HEK293 (cell line): ENCODE measurements around the gene PNPLA5.

Source experiments
- CTCF ChIA-PET: fragments of 350-600 bp; formaldehyde crosslinking; extraction: SDS; loops from one replicate; lab custom pipeline; 2021; ENCODE audit warnings: antibody characterized with exemption; lab: Yijun Ruan, JAX
- POLR2A ChIA-PET: fragments of 300-600 bp; formaldehyde crosslinking; extraction: SDS; loops from one replicate; lab custom pipeline; 2020; ENCODE audit warnings: antibody characterized with exemption, inconsistent platforms; lab: Yijun Ruan, JAX
- H3K27ac ChIP-seq: fragments of 200-500 bp; sonication (Bioruptor generic); 2 replicates; pipeline ENCODE4 v1.5.1; 2014; ENCODE audit warnings: low read depth, low read length, control low read depth, inconsistent platforms; ENCODE audit errors: extremely low read depth
- H3K36me3 ChIP-seq, 2 experiments: fragments of 200-500 bp in 1 of 2; sonication (Bioruptor generic) in 1 of 2; 1 replicate in 1 of 2; 2 replicates in 1 of 2; pipeline ENCODE4 v1.5.1; 2014 to 2017; ENCODE audit warnings: inconsistent platforms in 2 of 2, low read length in 2 of 2; ENCODE audit not compliant: control insufficient read depth in 2 of 2, insufficient read depth in 1 of 2
- H3K4me1 ChIP-seq: fragments of 200-500 bp; sonication (Bioruptor generic); 2 replicates; pipeline ENCODE4 v1.5.1; 2014; ENCODE audit warnings: mild to moderate bottlenecking, low read length, inconsistent platforms; ENCODE audit not compliant: control insufficient read depth, insufficient read depth
- H3K4me3 ChIP-seq: 2 replicates; pipeline ENCODE4 v1.5.1; 2011; ENCODE audit warnings: low read depth, mild to moderate bottlenecking, control low read depth, low read length, moderate library complexity
- H3K9me3 ChIP-seq: fragments of 200-500 bp; sonication (Bioruptor generic); 2 replicates; pipeline ENCODE4 v1.5.1; 2014; ENCODE audit warnings: low read depth, low read length, inconsistent platforms; ENCODE audit not compliant: control insufficient read depth, insufficient read depth
- EGR2 ChIP-seq: fragments of 450-650 bp; formaldehyde crosslinking; IDR thresholded peaks from 2 replicates; pipeline ENCODE4 v1.5.1; 2016; ENCODE audit warnings: low read depth, missing biosample characterization, missing genetic modification characterization
- KLF8 ChIP-seq: fragments of 450-650 bp; formaldehyde crosslinking; IDR thresholded peaks from 2 replicates; pipeline ENCODE4 v1.5.1; 2016; ENCODE audit warnings: missing biosample characterization, missing genetic modification characterization
- PRDM1 ChIP-seq: fragments of 450-650 bp; formaldehyde crosslinking; IDR thresholded peaks from 2 replicates; pipeline ENCODE4; 2016; ENCODE audit warnings: missing biosample characterization, missing genetic modification characterization
- SALL2 ChIP-seq: fragments of 450-650 bp; formaldehyde crosslinking; IDR thresholded peaks from 2 replicates; pipeline ENCODE4 v1.5.0; 2017; ENCODE audit warnings: missing biosample characterization, mild to moderate bottlenecking, missing genetic modification characterization, borderline replicate concordance
- SCRT2 ChIP-seq: fragments of 450-650 bp; formaldehyde crosslinking; IDR thresholded peaks from 2 replicates; pipeline ENCODE4 v1.5.1; 2016; ENCODE audit warnings: missing biosample characterization, missing genetic modification characterization
- YY1 ChIP-seq: fragments of 450-650 bp; formaldehyde crosslinking; IDR thresholded peaks from 2 replicates; pipeline ENCODE4 v1.5.1; 2018; ENCODE audit warnings: missing biosample characterization, missing genetic modification characterization
- ZBTB7A ChIP-seq: fragments of 450-650 bp; formaldehyde crosslinking; IDR thresholded peaks from 2 replicates; pipeline ENCODE4 v1.5.1; 2016; ENCODE audit warnings: low read depth, missing biosample characterization, missing genetic modification characterization
- ZIC2 ChIP-seq: fragments of 450-650 bp; formaldehyde crosslinking; IDR thresholded peaks from 2 replicates; pipeline ENCODE4 v1.5.1; 2016; ENCODE audit warnings: missing biosample characterization, missing genetic modification characterization
- ZNF132 ChIP-seq: fragments of 450-650 bp; formaldehyde crosslinking; IDR thresholded peaks from 2 replicates; pipeline ENCODE4 v1.5.1; 2017; ENCODE audit warnings: missing biosample characterization, missing genetic modification characterization, borderline replicate concordance
- ZNF24 ChIP-seq: fragments of 450-650 bp; formaldehyde crosslinking; IDR thresholded peaks from 2 replicates; pipeline ENCODE4 v1.5.1; 2016; ENCODE audit warnings: missing biosample characterization, missing genetic modification characterization
- ZNF37A ChIP-seq: fragments of 450-650 bp; IDR thresholded peaks from 2 replicates; pipeline ENCODE4 v1.5.1; 2018; ENCODE audit warnings: missing biosample characterization, missing genetic modification characterization
- ZNF416 ChIP-seq: fragments of 450-650 bp; formaldehyde crosslinking; IDR thresholded peaks from 2 replicates; pipeline ENCODE4 v1.5.1; 2016; ENCODE audit warnings: missing biosample characterization, missing genetic modification characterization
- ZNF423 ChIP-seq: fragments of 450-650 bp; formaldehyde crosslinking; IDR thresholded peaks from 2 replicates; pipeline ENCODE4 v1.5.1; 2016; ENCODE audit warnings: missing biosample characterization, missing genetic modification characterization
- ZNF426 ChIP-seq: fragments of 450-650 bp; formaldehyde crosslinking; IDR thresholded peaks from 2 replicates; pipeline ENCODE4 v1.5.1; 2017; ENCODE audit warnings: missing biosample characterization, missing genetic modification characterization, mild to moderate bottlenecking, inconsistent platforms, moderate library complexity
- ZNF514 ChIP-seq: fragments of 450-650 bp; formaldehyde crosslinking; IDR thresholded peaks from 2 replicates; pipeline ENCODE4 v1.5.1; 2016; ENCODE audit warnings: missing biosample characterization, missing genetic modification characterization
- ZNF521 ChIP-seq: fragments of 450-650 bp; formaldehyde crosslinking; IDR thresholded peaks from 2 replicates; pipeline ENCODE4 v1.5.1; 2017; ENCODE audit warnings: missing biosample characterization, mild to moderate bottlenecking, missing genetic modification characterization
- ZNF585B ChIP-seq: fragments of 450-650 bp; formaldehyde crosslinking; IDR thresholded peaks from 2 replicates; pipeline ENCODE4 v1.5.1; 2016; ENCODE audit warnings: missing biosample characterization, missing genetic modification characterization
- ZNF654 ChIP-seq: fragments of 450-650 bp; formaldehyde crosslinking; IDR thresholded peaks from 2 replicates; pipeline ENCODE4 v1.5.1; 2016; ENCODE audit warnings: low read depth, missing biosample characterization, missing genetic modification characterization
- ZNF777 ChIP-seq: fragments of 450-650 bp; formaldehyde crosslinking; IDR thresholded peaks from 2 replicates; pipeline ENCODE4 v1.5.1; 2017; ENCODE audit warnings: missing biosample characterization, missing genetic modification characterization, borderline replicate concordance
- ZXDB ChIP-seq: fragments of 450-650 bp; formaldehyde crosslinking; IDR thresholded peaks from 2 replicates; pipeline ENCODE4 v1.5.1; 2016; ENCODE audit warnings: missing biosample characterization, missing genetic modification characterization
- TF ChIP-seq, protein P1 (sequence below): fragments of 450-650 bp; formaldehyde crosslinking; IDR thresholded peaks from 2 replicates; pipeline ENCODE4 v1.5.1; 2016; ENCODE audit warnings: missing biosample characterization, missing genetic modification characterization
- TF ChIP-seq, protein P2 (sequence below): fragments of 450-650 bp; formaldehyde crosslinking; IDR thresholded peaks from 2 replicates; pipeline ENCODE4 v1.5.1; 2016; ENCODE audit warnings: missing biosample characterization, missing genetic modification characterization
- TF ChIP-seq, protein P3 (sequence below): fragments of 450-650 bp; formaldehyde crosslinking; IDR thresholded peaks from 2 replicates; pipeline ENCODE4 v1.5.1; 2016; ENCODE audit warnings: missing biosample characterization, missing genetic modification characterization
- TF ChIP-seq, protein P4 (sequence below): sonication (generic); formaldehyde crosslinking; IDR thresholded peaks from 2 replicates; pipeline ENCODE4 v1.8.1; 2022; ENCODE audit warnings: mild to moderate bottlenecking, moderate library complexity, missing genetic modification reagents

Gene PNPLA5

DNA sequence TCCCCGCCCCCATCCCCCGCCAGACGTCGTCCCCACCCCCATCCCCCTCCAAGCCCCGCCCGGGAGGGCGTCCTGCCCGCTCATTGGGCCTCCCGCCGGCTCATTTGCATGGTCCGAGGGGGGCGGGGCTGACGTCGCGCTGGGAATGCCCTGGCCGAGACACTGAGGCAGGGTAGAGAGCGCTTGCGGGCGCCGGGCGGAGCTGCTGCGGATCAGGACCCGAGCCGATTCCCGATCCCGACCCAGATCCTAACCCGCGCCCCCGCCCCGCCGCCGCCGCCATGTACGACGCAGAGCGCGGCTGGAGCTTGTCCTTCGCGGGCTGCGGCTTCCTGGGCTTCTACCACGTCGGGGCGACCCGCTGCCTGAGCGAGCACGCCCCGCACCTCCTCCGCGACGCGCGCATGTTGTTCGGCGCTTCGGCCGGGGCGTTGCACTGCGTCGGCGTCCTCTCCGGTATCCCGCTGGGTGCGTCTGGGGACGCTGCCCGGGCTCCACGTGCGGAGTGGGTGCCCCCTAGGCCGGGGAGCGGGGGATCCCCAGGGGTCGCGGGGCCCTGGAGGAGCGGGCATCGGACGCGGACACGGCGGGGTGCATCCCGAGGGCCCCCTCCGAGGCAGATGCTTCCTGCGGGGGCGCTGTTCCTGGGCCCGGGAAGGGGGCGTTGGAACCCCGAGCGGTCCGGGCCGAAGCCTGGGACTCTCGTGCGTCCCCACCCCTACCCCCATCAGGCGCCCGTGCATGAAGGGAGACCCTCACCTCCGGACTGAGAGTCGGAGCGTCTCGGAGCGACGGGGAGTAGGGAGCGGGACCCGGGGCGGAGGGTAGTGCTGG, 32.0 kb upstream of the PNPLA5 start, which contains the start of gene PNPLA3 (continued):
- TF ChIP-seq KLF8 (peak; percentile 45; the same call in 1 of the 2 replicates), ZNF24 (tag by site-specific recombination) (peak; percentile 46; the same call in 1 of the 2 replicates), SALL2 (tag by site-specific recombination) (no peak), ZXDB (tag by site-specific recombination) (peak; percentile 53), EGR2 (tag by site-specific recombination) (peak; percentile 86), YY1 (tag by site-specific recombination) (peak; percentile 43; the same call in 1 of the 2 replicates), ZNF777 (tag by site-specific recombination) (peak; percentile 93)
- TF ChIP-seq, protein P1, sequence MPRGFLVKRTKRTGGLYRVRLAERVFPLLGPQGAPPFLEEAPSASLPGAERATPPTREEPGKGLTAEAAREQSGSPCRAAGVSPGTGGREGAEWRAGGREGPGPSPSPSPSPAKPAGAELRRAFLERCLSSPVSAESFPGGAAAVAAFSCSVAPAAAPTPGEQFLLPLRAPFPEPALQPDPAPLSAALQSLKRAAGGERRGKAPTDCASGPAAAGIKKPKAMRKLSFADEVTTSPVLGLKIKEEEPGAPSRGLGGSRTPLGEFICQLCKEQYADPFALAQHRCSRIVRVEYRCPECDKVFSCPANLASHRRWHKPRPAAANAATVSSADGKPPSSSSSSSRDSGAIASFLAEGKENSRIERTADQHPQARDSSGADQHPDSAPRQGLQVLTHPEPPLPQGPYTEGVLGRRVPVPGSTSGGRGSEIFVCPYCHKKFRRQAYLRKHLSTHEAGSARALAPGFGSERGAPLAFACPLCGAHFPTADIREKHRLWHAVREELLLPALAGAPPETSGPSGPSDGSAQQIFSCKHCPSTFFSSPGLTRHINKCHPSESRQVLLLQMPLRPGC: no peak
- TF ChIP-seq, protein P2, sequence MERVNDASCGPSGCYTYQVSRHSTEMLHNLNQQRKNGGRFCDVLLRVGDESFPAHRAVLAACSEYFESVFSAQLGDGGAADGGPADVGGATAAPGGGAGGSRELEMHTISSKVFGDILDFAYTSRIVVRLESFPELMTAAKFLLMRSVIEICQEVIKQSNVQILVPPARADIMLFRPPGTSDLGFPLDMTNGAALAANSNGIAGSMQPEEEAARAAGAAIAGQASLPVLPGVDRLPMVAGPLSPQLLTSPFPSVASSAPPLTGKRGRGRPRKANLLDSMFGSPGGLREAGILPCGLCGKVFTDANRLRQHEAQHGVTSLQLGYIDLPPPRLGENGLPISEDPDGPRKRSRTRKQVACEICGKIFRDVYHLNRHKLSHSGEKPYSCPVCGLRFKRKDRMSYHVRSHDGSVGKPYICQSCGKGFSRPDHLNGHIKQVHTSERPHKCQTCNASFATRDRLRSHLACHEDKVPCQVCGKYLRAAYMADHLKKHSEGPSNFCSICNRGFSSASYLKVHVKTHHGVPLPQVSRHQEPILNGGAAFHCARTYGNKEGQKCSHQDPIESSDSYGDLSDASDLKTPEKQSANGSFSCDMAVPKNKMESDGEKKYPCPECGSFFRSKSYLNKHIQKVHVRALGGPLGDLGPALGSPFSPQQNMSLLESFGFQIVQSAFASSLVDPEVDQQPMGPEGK (tag by site-specific recombination): peak; percentile 68; the same call in 1 of the 2 replicates

DNA sequence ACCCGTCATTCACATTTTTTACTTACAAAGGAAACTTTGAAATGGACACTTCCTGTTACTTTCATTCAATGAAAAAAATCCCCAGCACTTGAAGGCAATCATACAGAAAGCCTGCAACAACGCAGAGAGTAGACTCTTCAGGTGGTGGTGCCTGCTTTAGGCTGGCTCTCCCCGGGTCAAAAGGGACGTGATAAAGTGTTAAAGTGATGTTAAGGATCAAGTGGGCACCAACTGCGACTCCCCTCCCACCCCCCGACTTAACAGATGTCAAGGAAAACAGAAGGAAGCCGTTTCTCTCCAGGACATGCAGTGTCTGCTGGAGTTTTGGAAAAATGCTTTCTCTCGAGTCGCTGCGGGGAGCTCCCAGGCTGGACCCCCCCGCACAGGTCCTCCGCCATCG, 31.4 kb upstream of the PNPLA5 start:
- Histone ChIP-seq H3K36me3 (no peaks in the 10 kb centered on the region), H3K27ac (no peak overlapping the region; the same call in 1 of the 2 replicates), H3K4me3 (peak overlapping the region; percentile 25), H3K9me3 (no peaks in the 10 kb centered on the region), H3K4me1 (peaks cover 3% of the 10 kb centered on the region; the same call in 1 of the 2 replicates)
- ChIA-PET POLR2A (interaction anchor here (0.7 to 1.1 kb wide), 4 partner anchors 9 to 32 kb away, joined by 3 to 4 read pairs (median 4); partner anchors contain the start of gene SAMM50), CTCF (interaction anchor here (1.1 to 1.6 kb wide), 3 partner anchors 23 to 39 kb away, joined by 4 to 6 read pairs (median 6); no protein-coding TSS in a partner anchor)
- no peak for TF ChIP-seq ZBTB7A (tag by site-specific recombination)
- TF ChIP-seq ZNF777 (tag by site-specific recombination): no peak
- TF ChIP-seq SCRT2 (tag by site-specific recombination): peak; percentile 34; the same call in 1 of the 2 replicates
- TF ChIP-seq PRDM1: peak; percentile 52
- TF ChIP-seq ZIC2: peak; percentile 80

DNA sequence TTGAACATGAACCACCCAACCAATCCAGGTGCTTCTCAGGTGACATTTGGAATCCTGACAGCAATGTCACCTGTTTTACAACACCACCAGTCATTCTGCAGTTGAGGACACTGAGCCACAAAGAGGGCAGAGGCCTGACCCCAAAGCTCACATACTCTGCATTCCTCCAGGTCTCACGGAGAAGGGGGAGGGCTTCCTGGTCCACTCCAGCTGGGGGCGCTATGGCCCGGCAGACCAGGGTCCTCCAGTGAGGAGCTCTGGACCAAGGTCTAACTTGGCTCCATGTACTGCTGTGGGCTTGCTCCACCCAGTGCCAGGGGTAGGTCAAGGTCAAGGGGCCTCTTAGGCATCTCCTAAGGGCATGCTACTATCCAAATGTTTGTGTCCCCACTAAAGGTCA, 30.3 kb upstream of the PNPLA5 start:
- no peak for TF ChIP-seq ZNF521 (tag by site-specific recombination)
- TF ChIP-seq ZNF37A (tag by site-specific recombination): no peak
- no peak for TF ChIP-seq ZNF654 (tag by site-specific recombination)
- no peak for TF ChIP-seq ZNF423 (tag by site-specific recombination)
- TF ChIP-seq ZNF514 (tag by site-specific recombination): no peak
- TF ChIP-seq ZNF132: no peak
- no peak for TF ChIP-seq ZNF416 (tag by site-specific recombination)
- no peak for TF ChIP-seq ZNF585B (tag by site-specific recombination)
- TF ChIP-seq, protein P3, sequence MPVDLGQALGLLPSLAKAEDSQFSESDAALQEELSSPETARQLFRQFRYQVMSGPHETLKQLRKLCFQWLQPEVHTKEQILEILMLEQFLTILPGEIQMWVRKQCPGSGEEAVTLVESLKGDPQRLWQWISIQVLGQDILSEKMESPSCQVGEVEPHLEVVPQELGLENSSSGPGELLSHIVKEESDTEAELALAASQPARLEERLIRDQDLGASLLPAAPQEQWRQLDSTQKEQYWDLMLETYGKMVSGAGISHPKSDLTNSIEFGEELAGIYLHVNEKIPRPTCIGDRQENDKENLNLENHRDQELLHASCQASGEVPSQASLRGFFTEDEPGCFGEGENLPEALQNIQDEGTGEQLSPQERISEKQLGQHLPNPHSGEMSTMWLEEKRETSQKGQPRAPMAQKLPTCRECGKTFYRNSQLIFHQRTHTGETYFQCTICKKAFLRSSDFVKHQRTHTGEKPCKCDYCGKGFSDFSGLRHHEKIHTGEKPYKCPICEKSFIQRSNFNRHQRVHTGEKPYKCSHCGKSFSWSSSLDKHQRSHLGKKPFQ: no peak
- TF ChIP-seq ZNF426 (tag by site-specific recombination): no peak
- TF ChIP-seq, protein P4, sequence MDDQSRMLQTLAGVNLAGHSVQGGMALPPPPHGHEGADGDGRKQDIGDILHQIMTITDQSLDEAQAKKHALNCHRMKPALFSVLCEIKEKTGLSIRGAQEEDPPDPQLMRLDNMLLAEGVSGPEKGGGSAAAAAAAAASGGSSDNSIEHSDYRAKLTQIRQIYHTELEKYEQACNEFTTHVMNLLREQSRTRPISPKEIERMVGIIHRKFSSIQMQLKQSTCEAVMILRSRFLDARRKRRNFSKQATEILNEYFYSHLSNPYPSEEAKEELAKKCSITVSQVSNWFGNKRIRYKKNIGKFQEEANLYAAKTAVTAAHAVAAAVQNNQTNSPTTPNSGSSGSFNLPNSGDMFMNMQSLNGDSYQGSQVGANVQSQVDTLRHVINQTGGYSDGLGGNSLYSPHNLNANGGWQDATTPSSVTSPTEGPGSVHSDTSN (CRISPR knock-in tag): no peak
- TF ChIP-seq, all 188 proteins: peak for 0
- no peak overlapping the region for H3K4me3 ChIP-seq
- H3K36me3 ChIP-seq: no peaks in the 10 kb centered on the region
- POLR2A ChIA-PET: interaction anchor here (1.3 kb wide), 2 partner anchors 24 to 33 kb away, joined by 4 to 5 read pairs; partner anchors contain the start of gene SAMM50
- CTCF ChIA-PET: interaction anchor here (0.6 to 1.9 kb wide), 8 partner anchors 24 to 1374 kb away, joined by 3 to 7 read pairs (median 3); no protein-coding TSS in a partner anchor
- H3K4me1 ChIP-seq: peaks cover 3% of the 10 kb centered on the region; the same call in 1 of the 2 replicates
- H3K27ac ChIP-seq: no peak overlapping the region
- H3K9me3 ChIP-seq: no peaks in the 10 kb centered on the region
